ENCODE results near the gene KCNJ5.

Gene KCNJ5

DNA sequence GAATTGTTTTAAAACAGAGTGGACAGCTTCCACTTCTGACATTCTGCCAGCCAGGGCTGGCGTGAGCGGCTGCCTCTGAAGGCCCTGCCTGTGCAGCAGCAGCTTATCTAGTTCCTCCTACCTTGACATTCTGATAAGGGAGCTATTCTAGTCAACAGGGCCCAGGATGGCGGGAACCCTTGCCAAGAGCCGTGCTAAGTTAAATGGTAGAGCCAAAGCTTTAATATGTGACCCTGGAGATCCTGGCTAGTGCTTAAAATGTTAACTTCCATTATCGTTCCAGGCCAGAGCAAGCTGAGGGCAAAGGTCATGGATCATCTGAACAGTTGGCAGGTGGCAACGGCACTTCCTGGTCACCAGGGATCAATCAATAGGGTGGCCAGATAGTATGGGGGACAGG is 3.5 kb downstream of the KCNJ5 start:
- TF ChIP-seq ZFX (IDR thresholded peaks at IDR 0.05) = no peak
- TF ChIP-seq, protein P1, sequence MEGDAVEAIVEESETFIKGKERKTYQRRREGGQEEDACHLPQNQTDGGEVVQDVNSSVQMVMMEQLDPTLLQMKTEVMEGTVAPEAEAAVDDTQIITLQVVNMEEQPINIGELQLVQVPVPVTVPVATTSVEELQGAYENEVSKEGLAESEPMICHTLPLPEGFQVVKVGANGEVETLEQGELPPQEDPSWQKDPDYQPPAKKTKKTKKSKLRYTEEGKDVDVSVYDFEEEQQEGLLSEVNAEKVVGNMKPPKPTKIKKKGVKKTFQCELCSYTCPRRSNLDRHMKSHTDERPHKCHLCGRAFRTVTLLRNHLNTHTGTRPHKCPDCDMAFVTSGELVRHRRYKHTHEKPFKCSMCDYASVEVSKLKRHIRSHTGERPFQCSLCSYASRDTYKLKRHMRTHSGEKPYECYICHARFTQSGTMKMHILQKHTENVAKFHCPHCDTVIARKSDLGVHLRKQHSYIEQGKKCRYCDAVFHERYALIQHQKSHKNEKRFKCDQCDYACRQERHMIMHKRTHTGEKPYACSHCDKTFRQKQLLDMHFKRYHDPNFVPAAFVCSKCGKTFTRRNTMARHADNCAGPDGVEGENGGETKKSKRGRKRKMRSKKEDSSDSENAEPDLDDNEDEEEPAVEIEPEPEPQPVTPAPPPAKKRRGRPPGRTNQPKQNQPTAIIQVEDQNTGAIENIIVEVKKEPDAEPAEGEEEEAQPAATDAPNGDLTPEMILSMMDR (conservative IDR thresholded peaks at IDR 0.05) = no peak
- H3K27ac ChIP-seq = no peak overlapping the region

DNA sequence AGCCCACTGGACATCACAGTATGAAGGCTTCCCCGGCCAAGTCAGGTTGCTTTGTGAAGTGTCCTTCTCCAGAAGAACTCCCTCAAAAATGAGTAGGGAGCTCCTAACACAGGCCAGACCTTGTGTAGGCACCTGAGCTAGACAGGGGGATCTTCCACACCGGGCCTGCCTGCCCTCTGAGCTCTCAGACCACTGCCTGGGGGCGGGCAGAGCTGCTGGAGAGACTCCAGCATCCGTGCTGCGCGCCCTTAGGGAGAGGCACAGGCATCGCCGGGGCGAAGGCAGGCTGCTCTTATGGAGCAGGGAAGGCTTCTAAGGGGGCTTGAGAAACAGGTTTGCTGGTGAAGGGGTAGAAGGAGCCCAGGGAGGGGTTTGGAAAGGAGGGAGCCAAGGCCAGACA is 4.4 kb downstream of the KCNJ5 start:
- TF ChIP-seq, protein P1 (conservative IDR thresholded peaks at IDR 0.05) = no peak
- TF ChIP-seq ZFX (IDR thresholded peaks at IDR 0.05) = no peak
- no peak overlapping the region for H3K27ac ChIP-seq

DNA sequence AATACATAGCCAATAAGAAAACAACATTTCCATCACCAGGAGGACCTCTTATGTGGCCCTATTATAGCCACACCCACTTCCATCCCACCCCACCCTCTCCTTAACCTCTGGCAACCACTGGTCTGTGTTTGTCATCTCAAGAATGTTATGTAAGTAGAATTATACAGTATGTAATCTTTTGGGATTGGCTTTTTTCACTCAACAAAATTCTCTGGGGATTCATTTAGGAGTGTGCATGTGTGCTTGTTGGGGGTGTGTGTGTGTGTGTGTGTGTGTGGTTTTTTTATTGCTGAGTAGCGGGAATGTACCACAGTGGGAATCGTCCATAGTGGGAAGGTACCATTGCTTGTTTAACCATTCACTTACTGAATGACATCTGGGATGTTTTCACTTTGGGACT is 5.2 kb downstream of the KCNJ5 start:
- H3K27ac ChIP-seq = no peak overlapping the region
- no peak for TF ChIP-seq ZFX (IDR thresholded peaks at IDR 0.05)

DNA sequence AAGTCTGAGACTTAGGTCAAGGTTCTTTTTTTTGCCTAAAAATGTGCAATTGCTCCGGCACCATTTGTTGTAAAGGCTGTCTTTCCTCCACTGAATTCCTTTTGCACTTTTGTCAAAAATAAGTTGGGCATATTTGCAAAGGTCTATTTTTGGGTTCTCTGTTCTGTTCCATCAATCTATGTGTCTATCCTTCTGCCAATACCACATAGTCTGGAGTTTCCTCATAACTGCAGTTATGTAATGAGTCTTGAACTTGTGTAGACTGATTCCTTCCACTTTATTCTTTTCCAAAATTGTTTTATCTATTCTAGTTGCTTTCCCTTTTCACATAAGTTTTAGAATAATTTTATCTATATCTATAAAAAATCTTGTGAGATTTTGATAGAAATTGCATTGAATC is 6.7 kb downstream of the KCNJ5 start:
- no peak overlapping the region for H3K27ac ChIP-seq
- TF ChIP-seq, protein P1 (conservative IDR thresholded peaks at IDR 0.05) = no peak
- TF ChIP-seq ZFX (IDR thresholded peaks at IDR 0.05) = no peak

DNA sequence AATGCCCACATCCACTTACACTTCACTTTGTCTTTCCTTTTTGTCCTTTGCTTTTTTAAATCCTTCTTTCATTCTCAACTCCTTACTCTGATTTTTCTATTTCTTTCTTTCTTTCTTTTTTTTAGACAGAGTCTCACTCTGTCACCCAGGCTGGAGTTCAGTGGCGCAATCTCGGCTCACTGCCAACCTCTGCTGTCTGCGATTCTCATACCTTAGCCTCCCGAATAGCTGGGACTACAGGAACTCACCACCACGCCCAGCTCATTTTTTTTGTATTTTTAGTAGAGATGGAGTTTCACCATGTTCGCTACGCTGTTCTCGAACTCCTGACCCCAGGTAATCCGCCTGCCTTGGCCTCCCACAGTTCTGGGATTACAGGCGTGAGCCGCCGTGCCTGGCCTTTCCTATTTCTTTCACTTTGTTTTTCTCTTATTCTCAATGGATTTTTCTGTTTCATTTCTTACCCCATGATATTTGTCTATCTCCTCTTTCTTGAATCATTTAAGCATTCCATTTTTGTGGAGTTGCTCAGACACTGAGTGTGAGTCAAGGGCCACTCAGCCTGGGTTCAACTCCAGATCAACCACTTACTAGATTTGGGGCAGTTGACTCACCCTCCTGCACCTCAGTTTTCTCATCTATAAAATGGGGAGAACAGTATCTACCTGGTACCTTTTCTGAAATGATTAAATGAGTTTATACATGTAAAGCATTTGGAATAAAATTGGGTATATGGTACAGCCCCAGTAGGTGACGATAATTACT is 7.6 kb downstream of the KCNJ5 start:
- no peak overlapping the region for H3K27ac ChIP-seq
- TF ChIP-seq, protein P1 (conservative IDR thresholded peaks at IDR 0.05) = no peak
- TF ChIP-seq ZFX (IDR thresholded peaks at IDR 0.05) = no peak

DNA sequence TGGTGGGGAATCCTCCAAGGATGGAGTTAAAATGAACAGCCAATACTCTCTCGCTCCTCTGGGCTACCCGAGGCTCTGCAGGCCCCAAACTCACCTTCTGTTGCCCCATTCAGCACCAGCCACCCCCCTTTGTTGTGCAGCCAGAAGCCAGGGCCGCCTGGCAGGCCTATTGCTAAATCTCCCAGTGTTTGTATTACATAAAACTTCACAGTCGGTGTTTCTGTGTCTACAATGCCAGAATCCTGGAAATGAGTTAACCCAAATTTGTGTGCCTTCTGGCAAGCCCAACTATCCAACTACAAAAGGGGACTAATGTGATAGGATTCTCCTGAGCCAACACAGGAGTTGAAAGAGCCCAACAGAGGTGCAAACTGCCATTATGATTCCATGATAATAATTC is 9.3 kb downstream of the KCNJ5 start:
- no peak for TF ChIP-seq ZFX (IDR thresholded peaks at IDR 0.05)
- TF ChIP-seq, protein P1 (conservative IDR thresholded peaks at IDR 0.05) = no peak
- H3K27ac ChIP-seq = no peak overlapping the region

DNA sequence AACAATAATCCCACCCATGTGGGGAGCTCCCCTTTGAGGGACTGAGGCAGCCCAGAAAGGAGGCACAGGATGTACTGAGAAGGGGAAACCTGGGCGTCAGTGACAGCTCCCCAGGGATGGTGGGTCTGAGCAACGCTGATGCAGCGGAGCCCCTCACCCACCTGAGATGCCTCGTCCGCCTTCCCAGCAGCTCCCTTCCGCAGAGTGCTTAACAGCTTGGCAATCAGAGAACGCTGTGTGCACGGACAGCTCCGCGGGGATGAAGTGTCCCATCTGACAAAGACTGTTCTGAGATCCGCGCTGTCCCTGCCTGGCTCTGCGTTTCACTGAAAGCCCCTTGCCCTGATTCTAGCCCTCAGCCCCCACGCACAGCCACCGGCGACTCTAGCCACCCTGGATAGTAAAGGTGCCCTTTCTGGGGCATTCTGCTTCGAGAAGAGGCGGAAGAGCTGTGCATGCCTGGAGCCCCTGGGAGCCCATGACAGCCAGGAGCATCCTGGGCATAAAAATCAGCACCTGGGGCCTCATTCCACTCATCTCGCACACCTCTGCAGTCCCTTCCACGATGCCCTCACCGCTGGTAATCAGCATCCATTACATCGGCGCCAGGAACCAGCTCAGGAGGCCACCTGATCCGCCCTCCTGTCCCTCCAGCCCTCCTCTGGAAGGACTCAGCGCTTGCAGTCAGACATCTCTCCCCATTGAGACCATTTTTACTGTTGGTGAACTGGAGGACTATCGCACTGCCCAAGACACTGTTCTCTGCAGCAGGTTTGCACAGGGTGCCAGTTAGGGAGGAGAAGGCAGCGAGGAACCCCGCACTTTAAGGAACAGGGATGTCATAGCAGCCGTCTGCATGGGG is 10.7 kb downstream of the KCNJ5 start:
- TF ChIP-seq ZFX (IDR thresholded peaks at IDR 0.05) = no peak
- TF ChIP-seq, protein P1 (conservative IDR thresholded peaks at IDR 0.05) = no peak
- H3K27ac ChIP-seq = no peak overlapping the region

Measured in C4-2B (cell line).